NCI-H2029 (cell line): Measurements from ENCODE around the gene ROM1.
A peak's percentile ranks its signal among the peaks of the same experiment; 100 is the strongest.
"Not testable (repeated sequence)": the region's sequence is repeated elsewhere in the genome, so short reads cannot be mapped to it uniquely, and the experiment has no call there.

Experiments used
- DNase-seq: peaks from one replicate; lab custom pipeline; 2025; lab: John Stamatoyannopoulos, UW

The ROM1 gene

GRCh38 chr11:62610403-62610802 is 2.7 kb upstream of the ROM1 start:
- no peak for DNase-seq

GRCh38 chr11:62610814-62611704 is 2.0 kb upstream of the ROM1 start:
- no peak for DNase-seq

DNA sequence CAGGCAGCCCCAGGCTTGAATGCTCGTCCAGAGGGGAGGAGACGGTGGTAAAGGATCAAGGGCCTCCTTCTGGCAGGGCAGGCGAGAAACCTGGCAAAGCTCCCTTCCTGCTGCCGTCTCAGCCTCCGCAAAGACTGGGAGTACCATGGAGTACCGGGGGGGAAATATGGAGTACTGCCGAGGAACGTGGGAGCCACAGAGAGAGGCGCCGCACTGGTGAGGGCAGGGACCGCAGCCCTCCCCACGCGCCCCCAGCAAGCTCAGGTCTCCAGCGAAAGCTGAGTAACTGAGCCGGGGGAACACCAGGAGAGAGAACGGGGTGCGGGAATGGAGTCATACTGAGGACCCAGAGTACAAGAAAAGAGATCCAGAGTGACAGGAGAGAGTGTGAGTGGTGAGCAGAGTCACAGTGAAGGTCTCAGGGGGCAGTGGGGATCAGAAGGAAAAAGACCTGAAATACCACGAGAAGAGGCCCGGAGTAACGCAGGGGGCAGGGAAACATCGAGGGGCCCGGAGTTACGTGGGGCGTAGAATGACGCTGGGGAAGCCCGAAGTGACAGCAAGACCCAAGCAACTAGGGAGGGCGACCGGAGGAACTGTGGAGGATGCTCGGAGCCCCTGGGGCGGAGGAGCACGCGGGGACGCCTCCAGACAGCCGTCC is 1.2 kb upstream of the ROM1 start:
- peak; percentile 33 for DNase-seq

DNA sequence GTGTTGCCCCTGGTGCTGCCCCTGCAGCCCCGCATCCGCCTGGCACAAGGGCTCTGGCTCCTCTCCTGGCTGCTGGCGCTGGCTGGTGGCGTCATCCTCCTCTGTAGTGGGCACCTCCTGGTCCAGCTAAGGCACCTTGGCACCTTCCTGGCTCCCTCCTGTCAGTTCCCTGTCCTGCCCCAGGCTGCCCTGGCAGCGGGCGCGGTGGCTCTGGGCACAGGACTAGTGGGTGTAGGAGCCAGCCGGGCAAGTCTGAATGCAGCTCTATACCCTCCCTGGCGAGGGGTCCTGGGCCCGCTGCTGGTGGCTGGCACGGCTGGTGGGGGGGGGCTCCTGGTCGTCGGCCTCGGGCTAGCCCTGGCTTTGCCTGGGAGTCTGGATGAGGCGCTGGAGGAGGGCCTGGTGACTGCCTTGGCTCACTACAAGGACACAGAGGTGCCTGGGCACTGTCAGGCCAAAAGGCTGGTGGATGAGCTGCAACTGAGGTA is 278 bp downstream of the ROM1 start:
- DNase-seq: peak; percentile 20

DNA sequence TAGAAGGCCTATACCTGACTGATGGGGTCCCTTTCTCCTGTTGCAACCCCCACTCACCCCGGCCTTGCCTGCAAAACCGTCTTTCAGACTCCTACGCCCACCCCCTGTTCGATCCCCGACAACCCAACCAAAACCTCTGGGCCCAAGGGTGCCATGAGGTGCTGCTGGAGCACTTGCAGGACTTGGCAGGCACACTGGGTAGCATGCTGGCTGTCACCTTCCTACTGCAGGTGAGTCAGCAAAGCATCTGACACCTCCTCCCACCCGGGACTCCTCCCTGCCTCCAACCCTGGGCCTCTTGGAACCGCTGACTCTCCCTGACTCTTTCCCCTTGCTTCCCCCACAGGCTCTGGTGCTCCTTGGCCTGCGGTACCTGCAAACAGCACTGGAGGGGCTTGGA is 1.2 kb downstream of the ROM1 start:
- no peak for DNase-seq

DNA sequence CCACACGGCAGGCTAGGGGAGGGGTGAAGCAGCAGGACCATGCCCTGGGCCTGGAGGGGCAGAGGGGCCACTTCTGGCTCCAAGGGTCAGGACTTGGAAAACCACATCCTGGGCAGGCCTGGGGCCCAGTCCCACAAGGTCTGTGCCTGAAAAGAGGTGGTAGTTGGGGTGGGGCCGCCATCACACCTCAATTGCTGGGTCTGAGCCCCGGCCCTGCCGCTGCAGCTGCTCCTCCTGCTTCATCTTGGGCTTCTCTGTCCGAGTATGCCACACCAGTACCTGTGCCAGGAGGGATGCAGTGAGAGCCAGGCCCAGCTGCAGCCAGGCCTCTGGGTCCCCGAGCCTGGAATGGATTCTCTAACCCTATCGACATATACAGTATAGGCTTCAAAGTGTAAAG is 2.5 kb downstream of the ROM1 start:
- DNase-seq: no peak

- not testable (repeated sequence) for DNase-seq
Measured at GRCh38 chr11:62616957-62617356, 3.9 kb downstream of the ROM1 start.

GRCh38 chr11:62621027-62621566 is 8.0 kb downstream of the ROM1 start:
- DNase-seq: no peak

GRCh38 chr11:62621567-62622470 is 8.8 kb downstream of the ROM1 start, which contains the start of gene B3GAT3:
B3GAT3 (minus strand) TSS chr11:62621986; CDS start chr11:62621947, 39 bp downstream.
- peak; percentile 99 for DNase-seq

GRCh38 chr11:62622476-62623089 is 9.5 kb downstream of the ROM1 start:
- no peak for DNase-seq

- DNase-seq: no peak
Measured at GRCh38 chr11:62627713-62628112, 14.7 kb downstream of the ROM1 start.

GRCh38 chr11:62632492-62632891 is 19.4 kb downstream of the ROM1 start:
- no peak for DNase-seq

- DNase-seq: no peak
Measured at GRCh38 chr11:62644220-62644619, 31.2 kb downstream of the ROM1 start.

- no peak for DNase-seq
Measured at GRCh38 chr11:62645671-62645945, 32.6 kb downstream of the ROM1 start.

- DNase-seq: peak; percentile 97
Measured at GRCh38 chr11:62645946-62646824, 33.1 kb downstream of the ROM1 start, which contains the start of gene GANAB. GANAB (minus strand) TSS chr11:62646613; CDS start chr11:62646599, 14 bp downstream.

DNA sequence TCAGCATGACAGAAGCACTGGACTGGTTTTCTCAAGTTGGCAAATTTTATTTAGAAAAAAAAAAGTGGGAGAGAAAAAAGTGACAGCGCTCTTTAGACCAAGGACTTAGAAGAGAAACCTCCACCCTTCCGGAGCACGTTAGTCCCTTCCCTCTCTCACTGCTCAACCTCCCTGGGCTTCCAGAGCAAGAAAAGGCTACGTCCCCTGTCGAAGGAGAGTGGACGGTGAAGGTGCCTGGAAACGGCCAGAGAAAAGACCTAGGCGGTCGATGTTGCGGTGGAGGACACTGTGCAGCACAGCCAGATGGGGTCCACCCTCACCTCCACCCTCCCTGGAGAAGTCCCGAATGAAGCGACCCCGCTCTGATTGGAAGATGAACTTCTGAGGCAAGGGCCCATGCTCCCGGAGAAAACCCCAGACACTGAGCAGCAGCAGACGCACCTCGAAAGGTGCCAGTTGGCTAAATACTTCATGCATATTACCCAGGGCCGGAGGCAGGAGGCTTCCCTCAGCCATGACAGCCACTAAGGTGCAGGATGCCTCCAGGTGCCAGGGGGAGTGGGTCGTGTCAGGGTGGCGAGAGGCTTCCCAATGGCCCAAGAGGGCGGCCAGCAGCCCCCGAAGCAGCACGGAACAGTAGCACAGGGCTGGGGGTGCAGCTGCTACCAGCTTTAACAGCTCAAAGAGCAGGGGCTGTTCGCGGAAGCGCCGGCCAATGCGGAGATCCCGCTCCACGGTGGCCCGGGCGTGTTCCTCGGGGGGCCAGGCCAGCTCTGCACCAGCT is 34.0 kb downstream of the ROM1 start:
- DNase-seq: no peak

DNA sequence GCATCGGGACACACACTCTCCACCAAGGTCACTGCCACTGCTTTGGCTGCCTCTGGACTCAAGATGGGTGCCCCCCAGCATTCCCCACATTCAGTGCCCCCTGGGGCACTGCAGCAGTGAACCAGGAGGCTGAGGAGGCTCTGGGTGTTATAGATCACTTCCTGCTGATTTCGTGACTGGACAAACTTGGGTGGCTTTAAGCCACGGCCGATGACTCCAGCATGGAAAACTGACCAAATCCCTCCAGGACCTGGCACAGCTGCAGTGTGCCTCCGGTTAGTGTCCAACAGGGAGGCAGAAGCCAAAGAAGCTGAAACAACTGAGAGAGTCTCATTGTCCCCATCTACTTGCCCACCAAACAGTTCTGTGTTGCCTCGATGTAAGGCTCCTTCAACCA is 34.5 kb downstream of the ROM1 start:
- DNase-seq: no peak

GRCh38 chr11:62648185-62648966 is 35.3 kb downstream of the ROM1 start:
- DNase-seq: no peak

DNA sequence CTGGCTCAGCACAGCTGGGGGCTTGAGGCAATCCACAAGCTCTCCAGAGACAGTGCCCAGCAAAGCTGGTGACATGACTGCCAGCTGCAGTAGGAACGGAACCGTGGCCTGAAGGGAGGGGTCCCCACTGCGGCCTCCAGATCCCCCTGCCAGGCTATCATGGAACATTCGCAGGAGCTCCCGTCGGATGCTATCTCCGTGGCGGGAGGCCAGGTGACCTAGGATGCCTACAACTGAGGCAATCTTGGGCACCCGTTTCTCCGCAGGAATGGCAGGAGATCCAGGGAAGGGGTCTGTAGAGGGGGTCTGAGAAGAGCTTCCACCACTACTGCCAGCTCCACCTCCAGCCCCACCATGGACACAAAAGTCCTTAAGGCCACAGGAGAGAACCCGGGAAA is 35.9 kb downstream of the ROM1 start:
- DNase-seq: no peak
